Prostate gland (tissue), 2 donors: ENCODE measurements around the gene NXF1.

Experiments used
- CTCF ChIP-seq, 4 experiments: fragments of 200-600 bp in 2 of 4; fragments of 450-650 bp in 2 of 4; sonication (generic) in 2 of 4; IDR thresholded peaks; 1 replicate in 3 of 4; 2 replicates in 1 of 4; pipeline ENCODE4 v1.5.1; 2016 to 2019; ENCODE audit warnings: antibody characterized with exemption in 4 of 4, mild to moderate bottlenecking in 2 of 4, moderate library complexity in 2 of 4
- POLR2A ChIP-seq: fragments of 450-650 bp; IDR thresholded peaks from one replicate; pipeline ENCODE4 v1.6.1; 2016; ENCODE audit warnings: antibody characterized with exemption, mild to moderate bottlenecking

- TF ChIP-seq CTCF (IDR thresholded peaks at IDR 0.05) (no peak), POLR2A (no peak)
Observed at GRCh38 chr11:62810748-62811147, 5.5 kb upstream of the NXF1 start.
